HG02642 (cell line): ENCODE results near the gene RCOR1.

ENCODE experiments used
- ATAC-seq: cut with Tn5 transposase; IDR thresholded peaks from one replicate; pipeline ENCODE4 v1.9.1; 2021; ENCODE audit warnings: mild to moderate bottlenecking; ENCODE audit not compliant: unreplicated experiment, poor library complexity

RCOR1 gene

GRCh38 chr14:102697501-102697900 lies 105.1 kb downstream of the RCOR1 start:
- ATAC-seq = no peak

DNA sequence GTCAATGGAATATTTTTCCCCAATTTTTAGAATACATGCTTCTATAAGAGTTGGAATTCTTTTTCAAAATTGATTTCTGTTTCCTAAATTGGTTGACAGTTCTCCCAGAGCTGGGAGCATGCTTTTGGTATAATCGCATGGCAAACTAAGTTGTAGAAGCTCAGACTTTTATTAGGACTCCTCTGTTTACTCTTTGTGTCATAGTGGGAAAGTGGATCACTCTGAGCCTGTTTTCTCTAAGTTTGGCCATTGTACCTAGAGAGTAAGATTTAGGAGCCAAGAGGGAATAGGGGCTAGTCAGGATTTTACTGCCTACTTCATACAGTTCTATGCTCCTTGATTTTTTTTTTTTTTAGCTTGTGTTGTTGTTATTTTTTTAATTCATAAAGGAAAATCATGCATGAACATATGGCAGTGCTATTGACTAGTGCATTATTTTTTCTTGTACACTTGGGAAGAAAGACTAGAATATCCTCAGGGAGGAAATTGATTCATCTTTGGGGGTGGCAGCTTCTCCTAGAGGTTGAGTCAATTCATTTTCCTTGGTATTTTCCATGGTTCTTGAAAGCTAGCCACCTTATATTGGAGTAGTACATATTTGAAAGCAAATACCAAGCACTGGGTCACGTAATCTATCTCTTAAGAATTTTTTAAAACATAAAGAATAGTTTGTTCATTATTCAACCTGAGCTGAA lies 107.1 kb downstream of the RCOR1 start:
- no peak for ATAC-seq

DNA sequence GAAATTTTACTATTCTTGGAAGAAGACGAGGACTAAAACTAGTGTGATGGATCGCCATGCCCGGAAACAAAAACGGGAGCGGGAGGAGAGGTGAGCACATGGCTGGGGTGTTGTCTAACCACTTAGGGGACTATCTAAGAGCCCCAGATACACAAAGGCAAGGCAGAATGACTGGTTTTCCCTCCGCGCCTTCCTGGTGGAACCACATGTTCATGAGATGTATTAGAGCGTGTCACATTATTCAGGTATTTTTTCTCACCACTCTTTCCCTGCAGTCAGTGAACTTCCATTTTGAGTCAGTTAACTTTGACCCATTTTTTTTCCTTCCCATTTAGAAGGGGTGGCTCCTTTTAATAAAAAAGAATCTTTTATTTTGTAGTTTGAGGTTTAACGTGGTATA lies 116.0 kb downstream of the RCOR1 start:
- no peak for ATAC-seq

DNA sequence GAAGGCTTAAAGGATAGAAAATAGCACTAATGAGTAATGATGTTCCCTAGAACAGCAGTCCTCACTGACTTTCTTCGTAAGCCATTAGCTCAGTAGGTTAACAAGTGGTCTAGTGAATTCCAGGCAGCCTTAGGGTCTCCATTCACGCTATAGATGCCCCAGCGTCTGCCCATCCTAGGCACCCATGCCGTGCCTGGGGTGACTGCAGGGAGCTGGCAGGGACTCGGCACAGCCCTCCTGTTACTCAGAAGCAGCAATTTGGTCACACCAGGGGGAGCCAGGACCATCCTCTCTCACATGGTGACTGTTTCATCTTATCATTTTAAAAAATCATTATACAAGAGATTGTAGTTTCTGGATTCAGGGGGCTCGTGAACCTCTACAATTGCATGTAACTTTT lies 118.8 kb downstream of the RCOR1 start:
- no peak for ATAC-seq

GRCh38 chr14:102711946-102712345 lies 119.5 kb downstream of the RCOR1 start:
- ATAC-seq = no peak

- ATAC-seq = no peak
Observed at GRCh38 chr14:102717276-102717675, 124.8 kb downstream of the RCOR1 start.

DNA sequence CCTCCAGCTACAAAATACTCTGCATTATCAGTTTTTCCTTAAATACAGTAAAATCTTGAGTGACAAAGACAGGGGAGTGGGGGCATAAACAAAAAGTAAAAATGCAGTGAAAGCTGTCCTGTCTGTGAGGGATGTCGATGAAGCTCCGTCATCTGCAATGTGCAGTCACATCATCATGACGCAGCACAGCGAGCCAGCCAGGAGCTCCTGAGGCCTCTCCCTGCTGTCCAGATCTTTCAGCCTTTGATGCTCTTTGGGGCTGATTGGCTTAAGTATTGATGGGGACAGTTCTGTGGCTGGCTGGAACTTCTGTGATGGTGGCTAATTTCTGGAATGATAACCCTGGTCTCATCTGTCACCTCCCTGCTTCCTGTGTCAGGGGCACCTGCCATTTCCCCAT lies 130.2 kb downstream of the RCOR1 start:
- ATAC-seq = no peak

GRCh38 chr14:102723650-102724049 lies 131.2 kb downstream of the RCOR1 start:
- ATAC-seq = no peak

- no peak for ATAC-seq
Observed at GRCh38 chr14:102726191-102726949, 133.9 kb downstream of the RCOR1 start.

GRCh38 chr14:102727336-102728095 lies 135.1 kb downstream of the RCOR1 start:
- ATAC-seq = no peak

- ATAC-seq = no peak
Observed at GRCh38 chr14:102728501-102728900, 136.1 kb downstream of the RCOR1 start.

GRCh38 chr14:102729268-102729667 lies 136.8 kb downstream of the RCOR1 start:
- ATAC-seq = no peak

GRCh38 chr14:102729825-102730224 lies 137.4 kb downstream of the RCOR1 start:
- no peak for ATAC-seq

DNA sequence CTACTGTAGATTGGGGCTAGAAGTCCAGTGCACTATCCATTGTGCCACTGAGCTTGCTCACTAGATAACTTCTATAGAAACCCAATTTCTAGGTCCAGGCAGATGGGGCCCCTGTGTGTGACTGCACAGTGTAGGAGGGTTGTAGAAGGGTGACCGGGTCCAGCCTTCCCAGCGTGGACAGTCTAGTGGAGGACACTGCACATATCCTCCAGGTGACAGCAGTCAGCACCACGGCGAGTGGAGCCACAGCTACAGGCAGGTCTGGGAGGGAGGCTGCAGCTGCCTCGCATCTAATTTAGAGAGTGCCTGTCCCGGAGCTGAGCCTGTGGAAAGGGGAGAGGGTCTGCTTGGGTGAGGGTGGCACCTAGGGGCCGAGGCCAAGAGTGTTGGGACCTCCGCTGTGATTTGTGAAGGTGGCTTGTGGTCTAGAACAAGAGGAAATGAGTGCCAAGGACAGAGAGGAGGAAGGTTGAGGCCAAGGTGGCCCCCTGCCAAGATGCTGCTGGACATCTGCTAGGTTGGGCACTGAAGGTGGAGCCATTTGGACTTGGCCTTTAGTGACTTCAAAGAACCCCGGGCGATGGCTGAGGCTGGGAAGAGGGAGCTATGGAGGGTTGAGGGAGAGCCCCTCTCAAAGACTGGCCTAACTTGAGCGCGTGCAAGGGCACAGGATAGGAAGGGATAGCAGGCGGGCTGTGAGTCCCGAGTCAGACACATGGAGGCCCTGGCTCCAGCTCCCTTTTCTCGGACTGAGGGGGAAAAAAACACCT lies 138.8 kb downstream of the RCOR1 start:
- ATAC-seq = no peak

DNA sequence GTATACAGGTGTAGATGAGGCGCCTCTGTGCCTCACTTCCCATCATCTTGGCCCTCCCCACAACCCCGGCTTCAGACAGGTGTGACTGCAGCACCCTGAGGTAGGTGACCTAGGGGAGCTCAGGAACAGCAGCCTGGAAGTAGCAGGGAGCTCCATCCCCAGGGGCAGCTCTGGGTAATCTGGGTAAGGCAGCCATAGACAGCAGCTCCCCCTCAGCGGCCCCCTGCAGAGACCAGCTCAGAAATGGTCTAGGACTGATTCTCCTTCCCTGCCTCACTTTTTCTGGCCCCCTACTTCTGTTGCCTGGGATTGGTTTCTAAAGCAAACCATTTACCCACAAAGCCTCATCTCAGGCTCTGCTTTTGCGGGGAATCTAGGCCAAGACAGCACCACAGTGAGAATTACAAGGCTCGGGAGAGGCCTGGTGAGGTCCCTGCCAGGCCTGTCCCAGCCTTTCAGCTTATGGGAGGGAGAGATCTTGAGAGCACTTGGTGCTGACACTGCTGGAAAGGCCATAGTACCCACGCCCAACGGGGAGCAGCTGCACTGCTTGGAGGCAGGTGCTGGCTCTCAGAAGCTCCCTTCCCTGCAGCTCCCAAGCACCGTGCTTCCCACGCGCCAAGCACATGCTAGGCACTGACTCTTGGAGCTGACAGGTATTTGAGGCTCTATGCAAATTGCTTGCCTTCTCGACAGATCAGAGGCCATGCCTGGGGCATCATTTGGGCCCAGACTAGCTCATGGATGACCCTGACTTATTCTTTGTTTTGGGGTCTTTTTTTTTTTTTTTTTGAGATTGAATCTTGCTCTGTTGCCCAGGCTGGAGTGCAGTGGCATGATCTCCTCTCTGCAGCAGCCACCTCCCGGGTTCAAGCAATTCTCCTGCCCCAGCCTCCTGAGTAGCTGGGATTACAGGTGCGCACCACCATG lies 139.7 kb downstream of the RCOR1 start:
- ATAC-seq = no peak

GRCh38 chr14:102732924-102733323 lies 140.5 kb downstream of the RCOR1 start:
- no peak for ATAC-seq

DNA sequence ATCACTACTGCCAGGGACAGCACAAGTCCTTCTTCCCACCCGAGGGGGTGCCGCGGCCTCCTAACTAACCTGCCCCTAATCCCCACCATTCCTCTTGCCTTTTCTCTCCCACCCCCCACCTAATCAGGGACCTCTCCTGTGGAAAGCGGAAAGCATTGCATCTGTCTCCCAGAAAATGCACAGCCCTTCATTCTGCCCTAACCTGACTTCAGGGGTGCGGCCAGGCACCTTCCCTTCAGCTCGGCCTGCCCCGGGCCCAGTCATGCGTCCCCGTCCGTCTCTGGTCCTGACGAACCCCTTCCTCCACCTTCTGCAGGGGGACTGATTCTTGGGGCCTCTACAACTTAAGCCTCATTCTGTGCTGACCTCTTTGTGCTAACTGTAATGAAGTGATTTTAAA lies 140.9 kb downstream of the RCOR1 start:
- ATAC-seq = no peak

DNA sequence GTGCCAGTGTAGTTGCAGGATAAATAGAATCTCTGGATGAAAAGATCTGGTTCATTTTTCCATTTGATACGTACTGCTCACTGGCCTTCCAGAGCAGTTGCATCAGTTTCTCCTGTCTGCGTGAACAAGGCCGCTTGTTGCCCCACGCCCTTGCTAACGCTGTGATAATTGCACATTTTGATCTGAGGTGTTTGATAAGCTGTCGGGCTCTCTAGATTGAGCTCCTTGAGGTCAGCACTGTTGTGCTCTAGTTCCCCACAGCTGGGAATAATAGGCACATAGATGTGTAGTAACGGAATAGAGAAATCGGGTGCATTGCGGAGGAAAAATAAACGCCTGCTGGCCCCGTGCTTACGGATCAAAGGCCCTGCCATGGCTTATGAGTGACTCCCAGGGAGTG lies 142.0 kb downstream of the RCOR1 start:
- no peak for ATAC-seq

DNA sequence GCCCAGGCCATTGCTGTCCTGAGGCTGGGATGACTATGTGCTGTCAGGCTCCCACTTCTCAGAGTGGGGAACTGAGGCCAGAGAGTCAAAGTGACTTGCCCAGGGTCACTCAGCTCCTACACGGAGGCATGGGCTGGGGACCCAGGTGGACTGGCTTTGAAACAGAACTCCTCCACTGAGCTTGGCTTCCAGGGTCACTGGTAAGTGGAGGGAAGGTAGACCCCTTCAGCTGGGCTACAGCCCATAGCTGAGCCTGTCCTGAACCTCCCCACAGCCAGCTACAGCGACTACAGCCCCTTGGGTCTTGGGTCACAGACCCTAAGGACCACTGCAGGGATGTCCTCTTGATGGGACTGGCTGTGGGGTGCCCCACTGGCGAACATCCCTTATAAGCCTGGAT lies 144.5 kb downstream of the RCOR1 start:
- no peak for ATAC-seq
